DOHH2 (cell line): Measurements from ENCODE around the gene TAF6L.

Experiments
- H3F3A ChIP-seq: fragments of 200-600 bp; sonication (generic), shearing (Covaris generic); 2 replicates; pipeline ENCODE4 v1.6.0; 2016; ENCODE audit warnings: antibody characterized with exemption, mild to moderate bottlenecking; ENCODE audit not compliant: control insufficient read depth, insufficient read depth
- H3K27ac ChIP-seq: fragments of 200-600 bp; sonication (generic); 2 replicates; pipeline ENCODE4 v1.5.1; 2014; ENCODE audit warnings: low read depth, mild to moderate bottlenecking, low read length, moderate library complexity
- H3K27me3 ChIP-seq: fragments of 200-600 bp; sonication (generic); 2 replicates; pipeline ENCODE4 v1.6.1; 2014; ENCODE audit warnings: mild to moderate bottlenecking, low read length, mixed read lengths; ENCODE audit not compliant: control insufficient read depth
- H3K36me3 ChIP-seq: fragments of 200-600 bp; sonication (generic); 2 replicates; pipeline ENCODE4 v1.6.1; 2014; ENCODE audit warnings: mild to moderate bottlenecking, low read length, moderate library complexity, mixed read lengths; ENCODE audit not compliant: control insufficient read depth
- H3K4me1 ChIP-seq: fragments of 200-600 bp; sonication (generic); 2 replicates; pipeline ENCODE4 v1.6.1; 2014; ENCODE audit warnings: mild to moderate bottlenecking, low read length, mixed read lengths; ENCODE audit not compliant: control insufficient read depth
- H3K4me2 ChIP-seq: fragments of 200-600 bp; sonication (generic); 2 replicates; pipeline ENCODE4 v1.6.0; 2014; ENCODE audit warnings: mild to moderate bottlenecking, low read length, moderate library complexity
- H3K4me3 ChIP-seq: fragments of 200-600 bp; sonication (generic); 2 replicates; pipeline ENCODE4 v1.5.1; 2014; ENCODE audit warnings: mild to moderate bottlenecking, low read length, mixed read lengths
- H3K79me2 ChIP-seq: fragments of 200-600 bp; sonication (generic); 2 replicates; pipeline ENCODE4 v1.6.1; 2014; ENCODE audit warnings: mild to moderate bottlenecking, low read length, mixed read lengths; ENCODE audit not compliant: control insufficient read depth
- H3K9me2 ChIP-seq: fragments of 200-600 bp; sonication (generic); replicated peaks from 2 replicates; pipeline ENCODE4 v1.6.1; 2014; ENCODE audit warnings: mild to moderate bottlenecking, low read length, mixed read lengths; ENCODE audit not compliant: control insufficient read depth
- H3K9me3 ChIP-seq: fragments of 200-600 bp; sonication (generic); 2 replicates; pipeline ENCODE4 v1.6.1; 2014; ENCODE audit warnings: antibody characterized with exemption, low read length, mixed read lengths; ENCODE audit not compliant: control insufficient read depth, insufficient read depth
- H4K20me1 ChIP-seq: fragments of 200-600 bp; sonication (generic); 2 replicates; pipeline ENCODE4 v1.6.0; 2014; ENCODE audit warnings: low read depth, mild to moderate bottlenecking, antibody characterized with exemption, low read length, moderate library complexity; ENCODE audit not compliant: control insufficient read depth, insufficient read depth
- CTCF ChIP-seq: fragments of 200-600 bp; sonication (generic); IDR thresholded peaks from one replicate; pipeline ENCODE4 v1.5.1; 2014; ENCODE audit warnings: antibody characterized with exemption, mild to moderate bottlenecking, low read depth, low read length; ENCODE audit not compliant: poor library complexity, severe bottlenecking
- EZH2phosphoT487 ChIP-seq: fragments of 200-600 bp; sonication (generic); IDR thresholded peaks from 2 replicates; pipeline ENCODE4 v1.6.1; 2017; ENCODE audit warnings: borderline replicate concordance, mild to moderate bottlenecking, antibody characterized with exemption, low read length, moderate library complexity, mixed read lengths

Gene TAF6L

GRCh38 chr11:62774407-62774806, 3.2 kb downstream of the TAF6L start:
- H3K4me3 ChIP-seq = no peak overlapping the region
- peaks cover 37% of the 10 kb centered on the region for H3K79me2 ChIP-seq
- H3F3A ChIP-seq = peaks cover 13% of the 10 kb centered on the region
- H3K4me1 ChIP-seq = peaks cover 31% of the 10 kb centered on the region
- no peaks in the 10 kb centered on the region for H3K9me2 ChIP-seq
- peaks cover 38% of the 10 kb centered on the region for H3K36me3 ChIP-seq
- no peaks in the 10 kb centered on the region for H3K9me3 ChIP-seq
- no peaks in the 10 kb centered on the region for H4K20me1 ChIP-seq
- H3K4me2 ChIP-seq = no peak overlapping the region
- H3K27ac ChIP-seq = no peak overlapping the region
- TF ChIP-seq CTCF = no peak
- no peak for TF ChIP-seq EZH2phosphoT487
- H3K27me3 ChIP-seq = no peaks in the 10 kb centered on the region

GRCh38 chr11:62775646-62776045, 4.5 kb downstream of the TAF6L start:
- H3K9me2 ChIP-seq = no peaks in the 10 kb centered on the region
- no peak overlapping the region for H3K27ac ChIP-seq
- no peaks in the 10 kb centered on the region for H3K9me3 ChIP-seq
- H3K4me2 ChIP-seq = no peak overlapping the region
- peaks cover 3% of the 10 kb centered on the region; the same call in 1 of the 2 replicates for H3F3A ChIP-seq
- H3K4me3 ChIP-seq = no peak overlapping the region
- peaks cover 19% of the 10 kb centered on the region for H3K4me1 ChIP-seq
- H3K27me3 ChIP-seq = no peaks in the 10 kb centered on the region
- no peaks in the 10 kb centered on the region for H4K20me1 ChIP-seq
- no peak for TF ChIP-seq EZH2phosphoT487
- no peak for TF ChIP-seq CTCF
- H3K36me3 ChIP-seq = peaks cover 37% of the 10 kb centered on the region
- H3K79me2 ChIP-seq = peaks cover 34% of the 10 kb centered on the region

- H3K9me3 ChIP-seq = no peaks in the 10 kb centered on the region
- peaks cover 12% of the 10 kb centered on the region for H3K4me1 ChIP-seq
- no peaks in the 10 kb centered on the region for H3K9me2 ChIP-seq
- no peak for TF ChIP-seq CTCF
- no peak for TF ChIP-seq EZH2phosphoT487
- H4K20me1 ChIP-seq = no peaks in the 10 kb centered on the region
- H3F3A ChIP-seq = no peaks in the 10 kb centered on the region
- no peak overlapping the region for H3K27ac ChIP-seq
- H3K79me2 ChIP-seq = peaks cover 23% of the 10 kb centered on the region
- H3K4me2 ChIP-seq = no peak overlapping the region
- no peaks in the 10 kb centered on the region for H3K27me3 ChIP-seq
- peaks cover 42% of the 10 kb centered on the region for H3K36me3 ChIP-seq
- no peak overlapping the region for H3K4me3 ChIP-seq
These were observed 6.2 kb downstream of the TAF6L start for GRCh38 chr11:62777389-62777788.
